Germinal center (tissue), 1 donor: ENCODE results near the gene IL12A.
A peak's percentile ranks its signal among the peaks of the same experiment; 100 is the strongest.

Experiments used
- DNase-seq: peaks from one replicate; pipeline ENCODE4 v3.0.0; 2012; ENCODE audit warnings: mixed read lengths, low spot score

Gene IL12A

GRCh38 chr3:159988617-159989271 lies at the start of gene IL12A:
TSS of gene IL12A (plus strand) at chr3:159988835.
- DNase-seq = peak; percentile 83

DNA sequence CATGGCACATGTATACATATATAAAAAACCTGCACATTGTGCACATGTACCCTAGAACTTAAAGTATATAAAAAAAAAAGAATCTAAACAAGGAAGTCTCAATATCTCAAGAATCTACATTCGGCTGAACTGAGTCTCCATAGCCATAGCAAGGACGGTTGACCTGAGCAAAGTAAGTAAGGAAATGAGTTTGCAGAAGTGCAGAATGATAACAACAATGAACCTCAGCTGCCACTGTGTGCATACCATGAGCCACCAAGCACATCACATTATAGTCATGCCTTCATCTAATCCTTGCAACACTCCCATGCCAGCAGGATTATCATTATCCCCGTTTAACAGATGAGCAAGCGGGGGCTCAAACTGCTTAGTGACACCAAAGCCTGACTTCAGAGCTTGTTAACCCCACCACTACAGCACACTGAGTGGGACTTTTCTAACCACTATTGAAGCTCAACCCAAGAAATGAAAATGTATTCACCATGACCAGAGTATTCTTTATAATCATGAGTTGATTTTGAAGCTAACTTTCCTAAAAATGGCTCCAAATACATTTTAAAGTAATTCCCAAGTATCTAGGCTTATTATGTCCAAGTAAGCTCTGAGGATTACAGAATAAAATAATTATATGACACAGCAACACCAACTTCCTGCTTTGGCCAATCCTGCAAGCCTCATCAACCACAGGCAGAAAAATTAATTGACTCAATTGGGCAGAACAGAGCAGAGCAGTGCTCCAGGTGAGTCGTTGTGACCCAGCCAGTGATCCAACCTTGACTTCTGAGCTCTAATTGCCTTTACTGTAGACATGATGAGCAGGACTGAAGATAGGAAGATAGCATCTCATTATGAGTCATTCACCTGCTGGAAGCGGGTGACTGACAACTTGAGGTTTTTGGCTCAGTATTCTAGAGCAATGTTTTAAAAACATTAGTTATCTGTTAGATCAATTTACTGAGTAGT lies 47.3 kb upstream of the IL12A start:
- no peak for DNase-seq

DNA sequence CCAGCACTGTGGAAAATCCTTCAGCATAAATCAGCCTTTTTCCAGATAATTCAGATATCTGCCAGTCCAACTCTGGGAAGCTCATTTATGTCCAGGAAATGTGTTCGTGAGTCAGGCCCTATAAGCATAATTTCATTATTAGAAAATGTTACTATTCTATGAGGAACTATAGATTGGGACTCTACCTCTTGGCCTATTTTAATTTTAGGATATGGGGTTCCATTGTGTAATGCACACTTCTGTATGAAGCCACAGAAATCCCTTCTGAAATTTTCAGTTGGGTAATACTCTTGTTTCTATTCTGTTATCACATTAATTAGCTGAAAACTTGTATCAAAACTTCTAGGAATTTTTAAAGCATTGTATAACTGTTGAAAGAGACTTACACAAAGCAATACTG lies 43.9 kb upstream of the IL12A start:
- no peak for DNase-seq

GRCh38 chr3:159945930-159946329 lies 42.7 kb upstream of the IL12A start:
- no peak for DNase-seq

DNA sequence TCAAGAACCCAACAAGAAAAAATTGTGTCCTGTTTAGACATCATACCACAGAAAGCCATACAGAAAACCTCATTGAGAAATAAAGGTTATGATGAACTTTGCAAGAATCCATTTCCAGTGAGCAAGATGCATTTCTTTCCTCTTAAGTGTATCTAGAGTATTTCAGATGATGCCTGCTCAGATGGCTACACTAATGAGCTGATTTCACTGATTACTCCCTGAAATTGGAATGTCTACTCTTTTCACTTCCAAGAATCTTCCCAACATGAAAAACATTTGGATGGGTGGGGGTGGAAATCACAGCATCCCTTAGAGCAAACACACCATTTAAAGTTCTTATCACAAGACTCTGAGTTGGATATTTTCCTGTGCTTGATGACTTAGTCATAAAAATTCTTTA lies 41.4 kb upstream of the IL12A start:
- DNase-seq = no peak

GRCh38 chr3:159948429-159949144 lies 40.0 kb upstream of the IL12A start:
- no peak for DNase-seq

GRCh38 chr3:159950156-159950898 lies 38.3 kb upstream of the IL12A start:
- peak; percentile 14 for DNase-seq

- DNase-seq = no peak
These were observed 37.1 kb upstream of the IL12A start for GRCh38 chr3:159951540-159951939.

- DNase-seq = no peak
These were observed 35.1 kb upstream of the IL12A start for GRCh38 chr3:159953325-159954085.

DNA sequence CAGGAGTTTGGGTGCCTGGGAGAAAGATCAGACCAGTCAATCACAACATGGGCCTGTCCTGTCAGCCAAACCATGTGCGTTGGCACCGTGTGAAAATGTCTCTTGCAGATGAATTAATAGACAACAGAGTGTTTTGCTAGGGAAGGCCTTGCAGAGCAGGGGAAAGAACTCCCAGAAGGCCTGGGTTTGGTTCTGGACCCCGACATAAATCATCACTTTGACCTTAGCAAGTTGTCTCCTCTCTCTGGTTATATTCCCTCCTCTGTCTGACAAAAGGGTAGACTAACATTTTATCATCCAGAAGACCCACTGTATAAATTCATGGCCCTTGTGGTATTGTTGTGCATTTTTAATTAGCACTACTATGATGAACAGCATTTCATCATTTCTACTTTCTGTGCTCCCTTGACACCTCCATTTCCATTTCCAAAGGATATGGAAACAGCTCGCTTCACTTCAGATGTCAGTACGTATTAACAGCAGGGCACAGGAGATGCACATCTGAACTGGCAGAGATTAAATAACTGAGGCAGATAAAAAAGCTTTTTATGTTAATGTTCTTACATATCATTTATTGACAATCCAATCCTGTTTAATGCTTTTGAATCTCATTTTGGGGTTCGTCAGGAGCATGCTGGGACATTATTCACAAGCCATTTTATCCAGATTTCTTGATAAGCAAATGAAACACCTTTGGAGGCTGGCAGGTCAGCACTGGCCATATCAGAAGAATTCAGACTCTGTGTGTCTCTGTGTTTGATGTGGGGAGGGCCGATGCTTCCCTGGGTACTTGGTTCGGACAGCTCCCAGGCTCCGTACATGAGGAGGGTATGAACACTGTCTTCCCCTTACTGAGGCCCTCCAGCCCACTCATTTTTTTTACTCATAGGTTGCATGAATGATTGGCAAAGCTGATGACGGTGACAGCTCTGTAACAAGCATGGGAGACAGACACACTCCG lies 28.2 kb upstream of the IL12A start:
- no peak for DNase-seq

DNA sequence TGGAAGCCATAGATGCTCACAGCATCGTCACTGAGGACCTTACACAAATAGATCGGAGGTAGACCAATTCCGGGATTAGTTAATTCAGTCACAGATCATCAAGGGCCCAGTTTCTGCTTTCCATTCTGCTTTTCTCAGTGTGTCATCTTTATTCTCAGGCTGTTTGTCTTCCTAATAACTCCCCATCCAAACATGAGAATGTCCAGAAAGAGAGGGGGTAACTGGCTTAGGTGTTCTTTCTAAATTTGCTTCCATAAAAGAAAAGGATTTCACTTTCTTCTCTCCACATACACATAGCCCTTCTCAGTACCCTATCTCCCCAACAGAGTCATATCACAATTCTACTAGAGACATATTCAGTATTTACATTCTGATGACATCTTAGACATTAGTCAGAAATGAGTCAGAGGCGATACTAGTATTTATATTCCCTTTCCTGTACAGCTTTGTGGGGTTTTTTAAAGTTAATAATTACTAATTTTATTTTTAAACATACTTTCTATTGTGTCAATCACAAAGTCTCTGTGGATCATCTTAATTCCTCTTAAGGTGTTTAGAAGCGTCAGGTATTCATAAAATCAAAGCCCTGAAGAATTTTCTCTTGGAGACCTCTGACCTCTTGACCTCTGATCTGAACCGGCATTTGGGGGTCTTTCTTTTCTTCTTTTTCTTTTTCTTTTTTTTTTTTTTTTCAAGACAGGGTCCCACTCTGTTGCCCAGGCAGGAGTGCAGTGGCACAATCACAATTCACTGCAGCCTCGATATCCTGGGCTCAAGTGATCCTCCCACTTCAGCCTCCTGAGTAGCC lies 24.3 kb upstream of the IL12A start:
- no peak for DNase-seq

DNA sequence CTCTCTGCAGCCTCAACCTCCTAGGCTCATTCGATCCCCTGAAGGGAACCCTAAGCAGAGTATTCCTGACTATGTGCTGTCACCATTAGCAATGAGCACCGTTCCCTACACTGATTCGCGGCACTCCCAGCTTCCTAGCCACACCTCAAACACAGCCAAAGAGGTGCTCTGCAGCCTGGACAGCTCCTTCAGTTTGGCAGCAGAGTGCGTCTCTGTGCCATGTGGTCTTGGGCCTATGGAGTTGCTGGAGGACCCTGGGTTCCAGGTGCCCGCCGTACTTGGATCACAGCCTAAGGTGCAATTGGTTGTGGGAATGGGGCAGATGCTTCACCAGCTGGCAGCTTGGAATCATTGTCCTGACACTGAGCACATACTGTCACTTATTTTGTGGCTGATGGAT lies 17.3 kb upstream of the IL12A start:
- DNase-seq = no peak

- DNase-seq = no peak
These were observed 11.3 kb upstream of the IL12A start for GRCh38 chr3:159977295-159977694.

- no peak for DNase-seq
These were observed 10.3 kb upstream of the IL12A start for GRCh38 chr3:159978353-159978752.

- DNase-seq = no peak
These were observed 9.5 kb upstream of the IL12A start for GRCh38 chr3:159978918-159979703.

- no peak for DNase-seq
These were observed 6.1 kb upstream of the IL12A start for GRCh38 chr3:159982442-159982974.

DNA sequence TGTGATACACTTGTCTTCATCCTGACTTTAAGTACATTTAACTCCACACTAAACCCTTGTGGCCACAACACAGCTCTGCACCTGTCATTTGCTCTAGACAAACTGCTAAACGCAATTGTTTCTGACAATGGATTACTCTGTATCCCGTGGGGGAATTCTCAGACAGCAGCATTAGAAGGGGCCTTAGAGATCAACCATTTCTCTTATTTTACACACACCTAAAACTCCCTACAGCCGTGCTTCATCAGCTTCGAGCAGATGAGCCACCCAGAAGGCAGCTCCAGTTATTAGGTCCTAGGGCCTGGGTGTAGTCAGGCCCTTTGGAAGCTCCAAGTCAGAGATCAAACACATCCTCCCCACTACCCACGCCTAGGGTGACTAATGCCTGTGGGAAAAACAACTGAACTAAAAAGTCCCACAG lies 1.3 kb upstream of the IL12A start:
- no peak for DNase-seq
